Measurements from ENCODE around the gene C6orf141.

The C6orf141 gene

DNA sequence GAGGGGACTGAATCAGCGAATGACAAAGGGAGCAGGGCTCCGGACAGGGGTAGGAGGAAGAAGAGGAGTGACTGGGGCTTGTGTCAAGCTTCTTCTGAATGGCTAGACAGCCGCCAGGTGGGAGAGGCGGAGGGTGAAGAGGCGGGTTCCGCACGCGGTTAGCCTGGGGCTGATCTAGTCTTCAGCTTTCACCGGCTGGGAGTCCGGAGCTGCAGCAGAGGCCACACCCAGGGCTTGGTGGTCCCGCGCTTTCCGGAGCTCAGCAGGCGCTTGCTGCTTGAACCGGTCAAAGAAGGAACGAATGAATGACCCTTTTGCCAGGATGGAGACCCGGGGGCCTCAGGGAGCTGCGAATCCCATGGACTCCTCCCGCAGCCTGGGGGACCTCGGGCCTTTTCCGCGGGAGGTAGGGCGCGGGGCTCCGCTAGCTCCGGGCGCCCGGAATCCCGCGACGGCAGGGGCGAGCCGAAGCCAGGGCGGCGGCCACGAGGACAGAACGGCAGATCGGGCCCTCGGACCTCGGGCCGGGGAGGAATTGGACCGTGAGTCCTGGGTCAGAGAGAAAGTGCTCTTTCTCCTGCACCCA lies at the start of gene C6orf141:
Gene C6orf141, plus strand, starts transcription at position 177 of the 586 bp plus-strand sequence. Its CDS starts 125 bp downstream, at position 302.
- TF ChIP-seq, protein P1, sequence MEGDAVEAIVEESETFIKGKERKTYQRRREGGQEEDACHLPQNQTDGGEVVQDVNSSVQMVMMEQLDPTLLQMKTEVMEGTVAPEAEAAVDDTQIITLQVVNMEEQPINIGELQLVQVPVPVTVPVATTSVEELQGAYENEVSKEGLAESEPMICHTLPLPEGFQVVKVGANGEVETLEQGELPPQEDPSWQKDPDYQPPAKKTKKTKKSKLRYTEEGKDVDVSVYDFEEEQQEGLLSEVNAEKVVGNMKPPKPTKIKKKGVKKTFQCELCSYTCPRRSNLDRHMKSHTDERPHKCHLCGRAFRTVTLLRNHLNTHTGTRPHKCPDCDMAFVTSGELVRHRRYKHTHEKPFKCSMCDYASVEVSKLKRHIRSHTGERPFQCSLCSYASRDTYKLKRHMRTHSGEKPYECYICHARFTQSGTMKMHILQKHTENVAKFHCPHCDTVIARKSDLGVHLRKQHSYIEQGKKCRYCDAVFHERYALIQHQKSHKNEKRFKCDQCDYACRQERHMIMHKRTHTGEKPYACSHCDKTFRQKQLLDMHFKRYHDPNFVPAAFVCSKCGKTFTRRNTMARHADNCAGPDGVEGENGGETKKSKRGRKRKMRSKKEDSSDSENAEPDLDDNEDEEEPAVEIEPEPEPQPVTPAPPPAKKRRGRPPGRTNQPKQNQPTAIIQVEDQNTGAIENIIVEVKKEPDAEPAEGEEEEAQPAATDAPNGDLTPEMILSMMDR (IDR thresholded peaks at IDR 0.05; ENCODE audit: low read depth, low read length, missing control alignments) = no peak
- no peak for DNase-seq (ENCODE audit: low read depth)
- H3K4me3 ChIP-seq (ENCODE audit: low read depth, low read length) = peak within 1 kb of the TSS; percentile 42

DNA sequence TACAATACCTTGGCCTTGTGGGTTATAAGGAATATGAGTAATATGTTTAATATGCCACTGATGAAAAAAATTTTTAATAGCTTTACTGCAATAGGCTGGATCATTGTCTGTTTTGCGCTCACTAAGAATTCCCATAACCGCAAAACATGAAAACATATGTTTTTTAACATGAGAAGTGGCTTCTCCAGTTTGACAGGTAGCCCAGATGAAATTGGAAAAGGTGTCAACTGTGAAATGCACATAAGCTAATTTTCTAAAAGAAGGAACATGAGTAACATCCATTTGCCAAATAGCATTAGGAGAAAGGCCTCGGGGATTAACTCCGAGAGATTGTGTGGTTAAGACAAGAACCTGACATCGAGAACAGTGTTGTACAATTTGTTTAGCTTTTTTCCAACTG lies 45.8 kb upstream of the C6orf141 start:
- TF ChIP-seq, protein P1 (IDR thresholded peaks at IDR 0.05; ENCODE audit: low read depth, low read length, missing control alignments) = no peak
- no peak for DNase-seq (ENCODE audit: low read depth)
- no peak overlapping the region for H3K4me3 ChIP-seq (ENCODE audit: low read depth, low read length)

DNA sequence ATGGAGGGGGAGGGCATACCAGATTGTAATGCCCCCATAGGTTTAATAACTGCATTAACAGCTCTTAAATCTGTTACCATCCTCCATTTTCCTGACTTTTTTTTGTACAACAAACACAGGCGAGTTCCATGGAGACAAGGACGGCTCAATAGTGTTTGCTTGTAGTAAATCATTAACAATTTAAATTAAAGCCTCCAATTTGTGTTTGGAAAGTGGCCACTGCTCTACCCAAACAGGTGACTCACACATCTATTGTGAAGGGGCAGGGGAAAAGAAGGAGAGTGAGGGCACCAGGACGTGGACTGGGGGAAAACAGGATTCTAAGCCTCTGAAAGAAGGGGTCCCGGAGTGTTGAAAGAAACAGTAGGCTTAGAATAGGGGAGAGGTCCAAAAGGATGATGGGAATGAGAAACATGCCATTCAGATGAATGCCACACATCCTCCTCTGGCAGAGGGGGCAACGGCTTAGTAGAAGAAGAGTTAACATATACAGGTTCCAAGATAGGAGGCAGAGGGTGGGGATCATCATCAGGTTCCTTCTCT lies 43.8 kb upstream of the C6orf141 start:
- no peak for DNase-seq (ENCODE audit: low read depth)
- H3K4me3 ChIP-seq (ENCODE audit: low read depth, low read length) = no peak overlapping the region
- TF ChIP-seq, protein P1 (IDR thresholded peaks at IDR 0.05; ENCODE audit: low read depth, low read length, missing control alignments) = no peak

DNA sequence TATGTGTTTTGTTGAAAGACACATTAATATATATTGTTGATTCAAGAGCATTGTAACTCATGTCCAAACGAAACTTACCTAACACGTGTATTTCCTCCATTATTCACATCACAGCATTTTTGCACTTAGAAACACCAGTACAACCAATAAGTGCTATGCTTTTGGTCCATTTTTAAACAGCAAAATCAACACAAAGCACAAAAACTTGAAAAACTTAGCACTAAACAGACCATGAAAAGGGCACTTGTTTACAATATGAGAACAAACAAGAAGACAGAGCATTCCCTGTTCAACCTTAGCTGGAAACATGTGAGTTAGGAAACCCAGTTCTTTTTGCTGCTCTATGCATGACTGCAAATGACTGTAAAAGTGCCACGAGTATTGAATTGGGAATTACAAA lies 41.1 kb upstream of the C6orf141 start:
- TF ChIP-seq, protein P1 (IDR thresholded peaks at IDR 0.05; ENCODE audit: low read depth, low read length, missing control alignments) = no peak
- no peak for DNase-seq (ENCODE audit: low read depth)
- H3K4me3 ChIP-seq (ENCODE audit: low read depth, low read length) = no peak overlapping the region

DNA sequence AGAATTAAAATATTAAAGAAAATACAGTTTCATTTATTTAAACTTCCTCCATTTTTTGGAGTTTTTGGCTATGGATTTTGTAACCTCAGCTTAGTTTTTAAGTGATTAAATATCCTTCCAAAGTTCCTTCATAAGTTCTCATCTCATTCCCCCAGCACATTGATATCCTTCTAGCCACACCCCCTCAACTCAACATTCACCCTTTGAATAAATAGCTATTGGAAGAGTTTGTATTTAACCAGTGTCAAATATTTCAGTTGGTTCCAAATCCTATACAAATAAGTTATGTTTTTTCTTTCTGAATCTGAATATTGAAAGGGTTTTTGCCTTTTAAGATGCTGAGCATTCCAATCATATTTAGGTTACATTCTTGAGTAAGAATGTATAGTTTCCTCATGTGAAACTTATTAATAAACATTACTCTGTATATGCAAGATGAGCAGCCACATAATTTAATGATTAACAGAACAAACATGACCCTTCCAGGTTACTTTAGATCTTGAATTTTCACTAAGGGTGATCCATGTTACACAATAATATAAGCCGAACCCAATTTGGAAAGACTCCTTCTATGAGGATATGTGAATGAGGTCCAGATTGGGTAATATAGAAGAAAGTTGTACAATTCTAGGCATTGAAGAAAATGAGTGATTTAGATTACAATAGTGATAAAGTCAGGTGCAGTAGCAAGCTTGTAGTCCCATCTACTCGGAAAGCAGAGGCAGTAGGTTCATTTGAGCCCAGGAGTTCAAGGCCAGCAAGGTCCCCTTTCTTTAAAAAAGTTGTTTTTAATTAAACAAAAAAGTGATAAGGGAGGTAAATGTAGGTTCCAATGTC lies 37.1 kb upstream of the C6orf141 start:
- TF ChIP-seq, protein P1 (IDR thresholded peaks at IDR 0.05; ENCODE audit: low read depth, low read length, missing control alignments) = no peak
- DNase-seq (ENCODE audit: low read depth) = no peak
- no peak overlapping the region for H3K4me3 ChIP-seq (ENCODE audit: low read depth, low read length)

DNA sequence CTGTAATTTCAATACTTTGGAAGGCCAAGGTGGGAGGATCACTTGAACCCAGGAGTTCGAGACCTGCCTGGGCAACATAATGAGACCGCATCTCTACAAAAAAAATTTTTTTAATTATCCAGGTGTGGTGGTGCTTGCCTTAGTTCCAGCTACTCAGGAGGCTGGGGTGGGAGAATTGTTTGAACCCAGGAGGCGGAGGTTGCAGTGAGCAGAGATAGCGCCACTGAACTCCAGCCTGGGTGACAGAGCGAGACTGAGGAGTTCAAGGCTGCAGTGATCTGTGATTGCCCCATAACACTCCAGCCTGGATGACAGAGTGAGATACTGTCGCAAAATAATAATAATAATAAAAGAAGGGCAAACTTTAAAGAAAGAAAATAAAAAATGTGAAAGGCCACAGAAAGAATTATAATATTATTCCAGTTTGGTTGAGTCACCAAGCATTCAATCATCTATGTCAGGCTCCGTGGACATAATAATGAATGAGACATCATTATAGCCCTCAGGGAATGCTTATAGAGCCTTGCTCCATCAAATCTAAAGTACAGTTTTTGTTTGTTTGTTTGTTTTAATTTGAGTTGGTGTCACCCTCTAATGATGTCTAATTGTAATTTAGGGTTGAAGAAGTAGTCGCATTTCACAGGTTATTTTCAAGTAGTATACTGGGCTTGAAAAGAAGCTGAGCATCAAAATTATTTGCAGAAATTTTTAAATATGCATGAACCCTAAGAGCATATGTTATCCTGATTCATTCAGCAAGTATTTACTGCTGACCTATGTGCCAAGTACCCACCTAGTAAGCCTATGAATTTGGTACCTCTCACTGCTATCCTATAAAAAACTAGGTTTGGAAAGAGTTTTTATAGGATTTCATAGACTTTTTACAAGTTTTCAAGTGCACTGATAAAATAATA lies 35.6 kb upstream of the C6orf141 start:
- H3K4me3 ChIP-seq (ENCODE audit: low read depth, low read length) = no peak overlapping the region
- no peak for DNase-seq (ENCODE audit: low read depth)
- TF ChIP-seq, protein P1 (IDR thresholded peaks at IDR 0.05; ENCODE audit: low read depth, low read length, missing control alignments) = no peak
